Bronchial epithelial cell (primary cell): Measurements from ENCODE around the gene VDR. TPM values are rescaled to one million over a fixed set of nuclear protein-coding genes. Genes with fewer than 3 reads are reported as not detected.
"Not testable (repeated sequence)": the region's sequence is repeated elsewhere in the genome, so short reads cannot be mapped to it uniquely, and the experiment has no call there.

Source experiments
- DNase-seq: peaks from one replicate; pipeline ENCODE4 v3.0.0-alpha.2; 2010; ENCODE audit warnings: low read depth
- FAIRE-seq: peaks from 2 replicates; lab custom pipeline; 2011; peaks lifted over from hg19 to GRCh38; lab: Jason Lieb, UNC
- H3K27me3 ChIP-seq: 2 replicates; pipeline ENCODE4 v1.5.1; 2011; ENCODE audit warnings: low read length; ENCODE audit not compliant: control insufficient read depth, insufficient read depth
- H3K36me3 ChIP-seq: 2 replicates; pipeline ENCODE4 v1.5.1; 2011; ENCODE audit warnings: low read length; ENCODE audit not compliant: control insufficient read depth, insufficient read depth
- H3K4me3 ChIP-seq: 2 replicates; pipeline ENCODE4 v1.5.1; 2011; ENCODE audit warnings: mild to moderate bottlenecking, low read depth, low read length, control low read depth
- CTCF ChIP-seq: IDR thresholded peaks from 2 replicates; pipeline ENCODE4 v1.5.1; 2011; ENCODE audit warnings: mild to moderate bottlenecking, moderate library complexity, low read length, control low read depth, inconsistent platforms; ENCODE audit not compliant: insufficient read depth, severe bottlenecking
- total RNA-seq: library from RNA; depleted of rRNA; stranded (reverse); fragments of >200 nt; gene quantifications from 2 replicates; pipeline ENCODE4 v1.2.1, GENCODE V29; 2014

Gene VDR
- total RNA-seq, 1 donor from 2014 or later = 3.4 TPM

GRCh38 chr12:47818007-47818376 is 86.8 kb downstream of the VDR start:
- DNase-seq (no peak), FAIRE-seq (no peak)
- Histone ChIP-seq H3K27me3 (no peaks in the 10 kb centered on the region), H3K4me3 (no peak overlapping the region), H3K36me3 (peaks cover 2% of the 10 kb centered on the region)
- peak; percentile 14 for TF ChIP-seq CTCF

GRCh38 chr12:47817272-47818006 is 87.4 kb downstream of the VDR start:
- H3K4me3 ChIP-seq = no peak overlapping the region
- H3K27me3 ChIP-seq = no peaks in the 10 kb centered on the region
- DNase-seq (no peak), FAIRE-seq (no peak)
- TF ChIP-seq CTCF = peak; percentile 28
- peaks cover 2% of the 10 kb centered on the region for H3K36me3 ChIP-seq

- TF ChIP-seq CTCF = no peak
- DNase-seq (no peak), FAIRE-seq (no peak)
- Histone ChIP-seq H3K27me3 (no peaks in the 10 kb centered on the region), H3K4me3 (no peak overlapping the region), H3K36me3 (peaks cover 2% of the 10 kb centered on the region)
Measured at GRCh38 chr12:47816403-47817271, 88.2 kb downstream of the VDR start.

GRCh38 chr12:47815447-47815846 is 89.3 kb downstream of the VDR start:
- H3K27me3 ChIP-seq, DNase-seq, H3K4me3 ChIP-seq, H3K36me3 ChIP-seq, FAIRE-seq: not testable (repeated sequence)

GRCh38 chr12:47814539-47815170 is 90.1 kb downstream of the VDR start:
- no peak overlapping the region for H3K4me3 ChIP-seq
- FAIRE-seq (no peak), DNase-seq (no peak)
- no peak for TF ChIP-seq CTCF
- H3K36me3 ChIP-seq = peaks cover 2% of the 10 kb centered on the region
- H3K27me3 ChIP-seq = no peaks in the 10 kb centered on the region

GRCh38 chr12:47813511-47814196 is 91.1 kb downstream of the VDR start:
- no peak for FAIRE-seq
- TF ChIP-seq CTCF = no peak
- H3K27me3 ChIP-seq = no peaks in the 10 kb centered on the region
- H3K4me3 ChIP-seq = no peak overlapping the region
- H3K36me3 ChIP-seq = peaks cover 2% of the 10 kb centered on the region
- no peak for DNase-seq
